Psoas muscle (tissue), 8 donors: Measurements from ENCODE around the gene CTIF. TPM values are rescaled to one million over a fixed set of nuclear protein-coding genes. Genes with fewer than 3 reads are reported as not detected.

Experiments
- ATAC-seq, 4 donors: fragments of 200-7000 bp; cut with Tn5 transposase; one replicate each; pipeline ENCODE4 v1.9.1; 2020; ENCODE audit warnings: moderate library complexity in 3 of 4, mild to moderate bottlenecking in 2 of 4
- DNase-seq, 2 donors: peaks; one replicate each; pipeline ENCODE4 v3.0.0-alpha.2; 2020
- H3K27ac ChIP-seq: fragments of 200-600 bp; one replicate; pipeline ENCODE4 v1.8.0; 2022
- H3K27me3 ChIP-seq, 3 donors: fragments of 200-600 bp in 1 of 3; one replicate each; pipeline versions ENCODE4 v1.6.1 to v1.8.0; 2013 to 2022; ENCODE audit warnings: low read length in 2 of 3, mild to moderate bottlenecking in 2 of 3, moderate library complexity in 1 of 3; ENCODE audit not compliant: insufficient read depth in 3 of 3
- H3K36me3 ChIP-seq, 2 donors: fragments of 200-600 bp in 1 of 2; one replicate each; pipeline versions ENCODE4 v1.6.1 to v1.8.0; 2013 to 2022; ENCODE audit warnings: low read depth in 1 of 2, mild to moderate bottlenecking in 1 of 2, moderate library complexity in 1 of 2; ENCODE audit not compliant: insufficient read depth in 1 of 2
- H3K4me1 ChIP-seq: fragments of 200-600 bp; one replicate; pipeline ENCODE4 v1.8.0; 2022
- H3K4me3 ChIP-seq: fragments of 200-600 bp; one replicate; pipeline ENCODE4 v1.8.0; 2022; ENCODE audit warnings: mild to moderate bottlenecking
- H3K9me3 ChIP-seq: fragments of 200-600 bp; one replicate; pipeline ENCODE4 v1.8.0; 2022
- CTCF ChIP-seq: fragments of 200-600 bp; IDR thresholded peaks from one replicate; pipeline ENCODE4 v1.8.0; 2022; ENCODE audit warnings: antibody characterized with exemption
- WGBS, 3 donors: extraction: QIAGEN DNeasy Blood & Tissue Kit; methylation state at CpG; one replicate each; pipeline versions ENCODE4 v1.1.6 to v1.1.7; 2013; 5-methylcytosine and 5-hydroxymethylcytosine counted together
- intact Hi-C, 2 donors: fragments of 100-400 bp; cut with DNase I; formaldehyde crosslinking; loops; one replicate each; pipeline versions ENCODE4 v1.11.0 to v1.14.2; 2022
- polyA plus RNA-seq, 3 donors: library from polyadenylated mRNA; stranded (reverse); fragments of 200-250 nt; gene quantifications; one replicate each; pipeline ENCODE4 v1.2.3, GENCODE V29; 2013
- total RNA-seq, 4 donors: library from RNA; stranded (reverse); fragmentation: NEBNext Ultra II Directional in 2 of 4; extraction: Animal tissue kit (Norgen Biotek cat#: 25700) in 2 of 4; gene quantifications; one replicate each; pipeline versions ENCODE4 v1.2.1 to v1.2.4, GENCODE V29; 2021 to 2023
- donor health status: healthy with polysubstance abuse.
- donor health status: DM: no; HTN: no; CAD: no; lungs with moderate emphysema.
- donor health status: Bipolar disorder and iron deficiency.
- donor health status: healthy.
- donor health status: DM: yes; HTN: yes; CAD: no.
- donor health status: DM: no; HTN: no; CAD: no.
- donor health status: DM: no; HTN: no; CAD: no.
- donor health status: DM: yes; HTN: yes; CAD: no.

Gene CTIF
- total and polyA plus RNA-seq, 7 donors = 11.3 to 40.5 (median 26.9) TPM

DNA sequence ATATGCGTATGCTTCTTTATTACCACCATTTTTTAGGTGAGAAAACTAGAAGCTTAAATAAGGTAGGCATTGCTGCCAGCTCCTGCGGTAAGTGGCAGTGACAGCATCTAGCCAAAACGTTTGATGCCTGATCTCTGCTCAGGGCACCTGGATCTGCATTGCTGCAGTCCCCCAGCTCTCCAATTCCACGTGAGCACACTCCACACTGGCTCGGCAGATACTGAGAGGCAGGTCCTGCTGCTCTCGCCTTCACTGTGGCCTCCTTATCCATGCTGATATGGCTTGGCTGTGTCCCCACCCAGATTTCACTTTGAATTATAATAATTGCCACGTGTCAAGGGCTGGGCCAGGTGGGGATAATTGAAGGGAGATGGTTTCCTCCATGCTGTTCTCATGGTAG, 160.9 kb downstream of the CTIF start:
- 87 to 90% (median 87%) methylated on average over 7 of the region's 7 CpGs for WGBS, 3 donors
- no peak for TF ChIP-seq CTCF
- H3K27me3 ChIP-seq = no peaks in the 10 kb centered on the region
- ATAC-seq (no peak), DNase-seq (no peak)
- no peak overlapping the region for H3K4me3 ChIP-seq
- H3K36me3 ChIP-seq = no peaks in the 10 kb centered on the region
- H3K27ac ChIP-seq = no peak overlapping the region
- intact Hi-C loops = no loop called here
- H3K9me3 ChIP-seq = no peaks in the 10 kb centered on the region
- H3K4me1 ChIP-seq = peaks cover 11% of the 10 kb centered on the region

- intact Hi-C loops = no loop called here
- DNase-seq (no peak), ATAC-seq (no peak)
- no peaks in the 10 kb centered on the region for H3K9me3 ChIP-seq
- no peaks in the 10 kb centered on the region for H3K27me3 ChIP-seq
- 96 to 98% (median 98%) methylated on average over 9 of the region's 9 CpGs for WGBS, 3 donors
- H3K4me1 ChIP-seq = peaks cover 4% of the 10 kb centered on the region
- no peak overlapping the region for H3K4me3 ChIP-seq
- no peak overlapping the region for H3K27ac ChIP-seq
- H3K36me3 ChIP-seq = no peaks in the 10 kb centered on the region
- TF ChIP-seq CTCF = no peak
Measured at GRCh38 chr18:48700446-48700845, 161.6 kb downstream of the CTIF start.

DNA sequence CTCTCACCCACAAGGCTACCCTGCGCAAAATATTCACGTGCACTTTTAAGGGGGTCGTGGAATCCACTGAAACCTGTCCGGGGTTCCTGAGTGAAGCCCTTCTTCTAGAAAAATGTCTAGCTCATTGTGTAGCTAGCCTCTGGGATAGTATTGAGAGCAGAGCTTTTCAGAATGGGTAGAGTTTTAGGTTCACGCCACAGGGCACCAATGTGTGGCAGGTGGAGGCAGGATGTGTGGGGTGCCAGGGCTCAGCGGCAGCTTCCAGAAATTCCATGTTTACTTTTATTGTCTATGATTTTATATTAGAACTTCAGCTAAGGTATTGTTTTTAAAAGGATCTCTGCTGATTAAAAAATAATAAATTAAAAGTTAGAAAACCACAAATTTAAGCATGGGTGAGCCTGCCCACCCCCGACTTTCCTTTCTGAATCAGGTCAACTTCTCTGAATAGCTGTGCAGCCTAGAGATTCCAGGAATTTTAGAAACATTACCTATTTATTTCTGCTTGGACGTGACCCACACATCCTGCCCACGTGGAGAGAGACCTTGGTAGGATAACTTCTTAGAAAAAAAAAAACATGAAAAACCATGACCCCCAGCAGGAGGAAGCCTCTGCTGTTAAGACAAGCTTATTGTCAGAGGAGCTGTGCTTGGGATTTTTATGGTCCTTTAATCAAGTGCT, 163.7 kb downstream of the CTIF start:
- H3K9me3 ChIP-seq = no peaks in the 10 kb centered on the region
- H3K36me3 ChIP-seq = no peaks in the 10 kb centered on the region
- WGBS, 3 donors = 82 to 83% (median 82%) methylated on average over 9 of the region's 9 CpGs
- no peak overlapping the region for H3K27ac ChIP-seq
- no peak overlapping the region for H3K4me3 ChIP-seq
- ATAC-seq (no peak), DNase-seq (no peak)
- H3K4me1 ChIP-seq = no peaks in the 10 kb centered on the region
- no peaks in the 10 kb centered on the region for H3K27me3 ChIP-seq
- intact Hi-C loops = no loop called here
- TF ChIP-seq CTCF = no peak

- H3K9me3 ChIP-seq = no peaks in the 10 kb centered on the region
- H3K4me3 ChIP-seq = no peak overlapping the region
- 80 to 94% (median 90%) methylated on average over 1 of the region's 1 CpG for WGBS, 3 donors
- TF ChIP-seq CTCF = no peak
- no peaks in the 10 kb centered on the region for H3K36me3 ChIP-seq
- ATAC-seq (no peak), DNase-seq (no peak)
- H3K4me1 ChIP-seq = no peaks in the 10 kb centered on the region
- intact Hi-C loops = no loop called here
- H3K27me3 ChIP-seq = no peaks in the 10 kb centered on the region
- no peak overlapping the region for H3K27ac ChIP-seq
Measured at GRCh38 chr18:48703028-48703386, 164.2 kb downstream of the CTIF start.

DNA sequence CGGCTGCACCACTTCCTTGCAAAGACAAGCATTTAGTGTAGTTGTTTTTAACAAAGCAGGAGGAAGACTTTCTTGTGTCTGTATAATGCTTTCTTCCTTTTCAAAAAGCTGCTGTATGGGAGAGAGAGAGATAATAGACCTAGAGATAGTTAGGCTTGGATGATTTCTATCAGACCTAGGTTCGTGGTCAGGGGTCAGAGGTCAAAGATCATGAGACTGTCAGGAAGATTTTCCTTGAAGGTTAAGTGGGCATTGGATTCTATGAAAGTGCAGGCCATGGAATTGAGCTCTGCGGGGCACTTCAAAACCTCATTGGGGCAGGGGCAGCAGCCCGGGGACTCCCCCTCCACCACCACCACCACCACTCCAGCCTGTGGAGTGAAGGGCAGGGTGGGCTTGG, 164.6 kb downstream of the CTIF start:
- Histone ChIP-seq H3K27me3 (no peaks in the 10 kb centered on the region), H3K4me1 (no peaks in the 10 kb centered on the region), H3K4me3 (no peak overlapping the region), H3K9me3 (no peaks in the 10 kb centered on the region), H3K36me3 (no peaks in the 10 kb centered on the region), H3K27ac (no peak overlapping the region)
- no peak for TF ChIP-seq CTCF
- 88 to 92% (median 90%) methylated on average over 3 to 4 of the region's 4 CpGs for WGBS, 3 donors
- no peak for DNase-seq
- intact Hi-C loops = no loop called here
- ATAC-seq = no peak
